Measurements from ENCODE around the gene RNF217.

Gene RNF217

GRCh38 chr6:124999105-124999764 lies 37.0 kb downstream of the RNF217 start:
- Histone ChIP-seq H4K20me1 (ENCODE audit: insufficient read depth) (no peaks in the 10 kb centered on the region), H3K4me3 (IDR thresholded peaks at IDR 0.05; ENCODE audit: insufficient read depth, low read depth, low read length) (no peak overlapping the region), H2AFZ (ENCODE audit: low read depth) (no peak overlapping the region), H3K4me2 (no peak overlapping the region), H3K27me3 (ENCODE audit: insufficient read depth, low read depth) (no peaks in the 10 kb centered on the region), H3K36me3 (ENCODE audit: insufficient read depth) (no peaks in the 10 kb centered on the region), H3K27ac (no peak overlapping the region), H3K9ac (no peak overlapping the region), H3K79me2 (ENCODE audit: insufficient read depth, low read depth) (no peaks in the 10 kb centered on the region), H3K4me1 (ENCODE audit: low read depth, poor library complexity, severe bottlenecking) (no peaks in the 10 kb centered on the region)
- TF ChIP-seq CTCF (conservative IDR thresholded peaks at IDR 0.05; ENCODE audit: low read depth, low read length), result no peak

- no peaks in the 10 kb centered on the region for H3K79me2 ChIP-seq (ENCODE audit: insufficient read depth, low read depth)
- no peak overlapping the region for H2AFZ ChIP-seq (ENCODE audit: low read depth)
- H3K27ac ChIP-seq, result no peak overlapping the region
- TF ChIP-seq CTCF (conservative IDR thresholded peaks at IDR 0.05; ENCODE audit: low read depth, low read length), result no peak
- no peaks in the 10 kb centered on the region for H3K4me1 ChIP-seq (ENCODE audit: low read depth, poor library complexity, severe bottlenecking)
- H4K20me1 ChIP-seq (ENCODE audit: insufficient read depth), result no peaks in the 10 kb centered on the region
- no peak overlapping the region for H3K9ac ChIP-seq
- H3K27me3 ChIP-seq (ENCODE audit: insufficient read depth, low read depth), result no peaks in the 10 kb centered on the region
- no peaks in the 10 kb centered on the region for H3K36me3 ChIP-seq (ENCODE audit: insufficient read depth)
- H3K4me2 ChIP-seq, result no peak overlapping the region
- H3K4me3 ChIP-seq (IDR thresholded peaks at IDR 0.05; ENCODE audit: insufficient read depth, low read depth, low read length), result no peak overlapping the region
Measured at GRCh38 chr6:125001684-125002405, 39.6 kb downstream of the RNF217 start.

DNA sequence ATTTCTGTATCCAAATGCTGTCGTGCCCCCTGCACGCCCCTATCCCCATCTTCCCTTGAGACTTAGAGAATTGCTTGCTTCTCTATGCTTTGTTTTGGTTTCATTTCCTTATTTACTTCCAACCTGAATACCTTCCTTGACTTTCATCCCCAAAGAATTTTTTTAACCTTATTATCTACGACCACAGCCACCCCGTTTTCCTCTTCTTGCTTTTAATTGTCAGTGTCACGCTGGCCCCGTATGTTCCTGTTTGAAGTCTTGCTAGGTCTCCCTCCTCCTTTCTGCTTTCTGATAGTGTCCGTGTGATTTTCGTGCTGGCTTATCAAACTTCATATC lies 40.1 kb downstream of the RNF217 start:
- H3K4me1 ChIP-seq (ENCODE audit: low read depth, poor library complexity, severe bottlenecking), result no peaks in the 10 kb centered on the region
- no peaks in the 10 kb centered on the region for H3K79me2 ChIP-seq (ENCODE audit: insufficient read depth, low read depth)
- H3K4me2 ChIP-seq, result no peak overlapping the region
- no peaks in the 10 kb centered on the region for H4K20me1 ChIP-seq (ENCODE audit: insufficient read depth)
- H3K9ac ChIP-seq, result no peak overlapping the region
- H3K27ac ChIP-seq, result no peak overlapping the region
- H3K27me3 ChIP-seq (ENCODE audit: insufficient read depth, low read depth), result no peaks in the 10 kb centered on the region
- no peak overlapping the region for H2AFZ ChIP-seq (ENCODE audit: low read depth)
- no peak for TF ChIP-seq CTCF (conservative IDR thresholded peaks at IDR 0.05; ENCODE audit: low read depth, low read length)
- no peaks in the 10 kb centered on the region for H3K36me3 ChIP-seq (ENCODE audit: insufficient read depth)
- H3K4me3 ChIP-seq (IDR thresholded peaks at IDR 0.05; ENCODE audit: insufficient read depth, low read depth, low read length), result no peak overlapping the region

- no peak for TF ChIP-seq CTCF (conservative IDR thresholded peaks at IDR 0.05; ENCODE audit: low read depth, low read length)
- no peak overlapping the region for H2AFZ ChIP-seq (ENCODE audit: low read depth)
- no peak overlapping the region for H3K4me2 ChIP-seq
- H3K4me1 ChIP-seq (ENCODE audit: low read depth, poor library complexity, severe bottlenecking), result no peaks in the 10 kb centered on the region
- no peaks in the 10 kb centered on the region for H3K27me3 ChIP-seq (ENCODE audit: insufficient read depth, low read depth)
- H3K4me3 ChIP-seq (IDR thresholded peaks at IDR 0.05; ENCODE audit: insufficient read depth, low read depth, low read length), result no peak overlapping the region
- no peaks in the 10 kb centered on the region for H4K20me1 ChIP-seq (ENCODE audit: insufficient read depth)
- H3K27ac ChIP-seq, result no peak overlapping the region
- no peaks in the 10 kb centered on the region for H3K79me2 ChIP-seq (ENCODE audit: insufficient read depth, low read depth)
- H3K36me3 ChIP-seq (ENCODE audit: insufficient read depth), result no peaks in the 10 kb centered on the region
- H3K9ac ChIP-seq, result no peak overlapping the region
Measured at GRCh38 chr6:125003070-125003469, 40.8 kb downstream of the RNF217 start.

Data from KMS-11 (cell line).